ENCODE results near the gene UQCC2.

The UQCC2 gene

DNA sequence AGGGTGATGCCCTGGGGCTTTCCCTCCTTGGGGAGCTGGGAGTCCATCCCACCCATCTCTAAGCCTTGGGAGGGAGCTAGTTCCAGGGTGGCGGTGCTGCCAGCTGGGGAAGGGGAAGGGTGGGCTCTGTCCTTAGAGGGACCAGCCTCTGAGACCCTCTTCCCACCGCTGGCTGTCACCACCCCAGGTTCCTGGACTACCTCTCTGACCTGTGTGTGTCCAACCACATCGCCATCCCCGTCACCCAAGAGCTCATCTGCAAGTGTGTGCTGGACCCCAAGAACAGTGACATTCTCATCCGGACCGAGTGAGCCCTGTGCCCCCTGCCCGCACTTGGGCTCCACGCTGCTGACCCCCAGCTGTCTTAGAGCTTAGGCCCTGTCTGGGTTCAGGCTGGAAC lies 43.2 kb downstream of the UQCC2 start:
- Histone ChIP-seq H3K27ac (replicated peaks) (no peak overlapping the region), H3K4me3 (replicated peaks; ENCODE audit: insufficient read depth, low read length) (no peak overlapping the region), H3K27me3 (ENCODE audit: insufficient read depth, poor library complexity, severe bottlenecking) (no peaks in the 10 kb centered on the region)
- TF ChIP-seq SPI1 (IDR thresholded peaks at IDR 0.05; ENCODE audit: borderline replicate concordance, low read depth), result no peak
- TF ChIP-seq, protein P1, sequence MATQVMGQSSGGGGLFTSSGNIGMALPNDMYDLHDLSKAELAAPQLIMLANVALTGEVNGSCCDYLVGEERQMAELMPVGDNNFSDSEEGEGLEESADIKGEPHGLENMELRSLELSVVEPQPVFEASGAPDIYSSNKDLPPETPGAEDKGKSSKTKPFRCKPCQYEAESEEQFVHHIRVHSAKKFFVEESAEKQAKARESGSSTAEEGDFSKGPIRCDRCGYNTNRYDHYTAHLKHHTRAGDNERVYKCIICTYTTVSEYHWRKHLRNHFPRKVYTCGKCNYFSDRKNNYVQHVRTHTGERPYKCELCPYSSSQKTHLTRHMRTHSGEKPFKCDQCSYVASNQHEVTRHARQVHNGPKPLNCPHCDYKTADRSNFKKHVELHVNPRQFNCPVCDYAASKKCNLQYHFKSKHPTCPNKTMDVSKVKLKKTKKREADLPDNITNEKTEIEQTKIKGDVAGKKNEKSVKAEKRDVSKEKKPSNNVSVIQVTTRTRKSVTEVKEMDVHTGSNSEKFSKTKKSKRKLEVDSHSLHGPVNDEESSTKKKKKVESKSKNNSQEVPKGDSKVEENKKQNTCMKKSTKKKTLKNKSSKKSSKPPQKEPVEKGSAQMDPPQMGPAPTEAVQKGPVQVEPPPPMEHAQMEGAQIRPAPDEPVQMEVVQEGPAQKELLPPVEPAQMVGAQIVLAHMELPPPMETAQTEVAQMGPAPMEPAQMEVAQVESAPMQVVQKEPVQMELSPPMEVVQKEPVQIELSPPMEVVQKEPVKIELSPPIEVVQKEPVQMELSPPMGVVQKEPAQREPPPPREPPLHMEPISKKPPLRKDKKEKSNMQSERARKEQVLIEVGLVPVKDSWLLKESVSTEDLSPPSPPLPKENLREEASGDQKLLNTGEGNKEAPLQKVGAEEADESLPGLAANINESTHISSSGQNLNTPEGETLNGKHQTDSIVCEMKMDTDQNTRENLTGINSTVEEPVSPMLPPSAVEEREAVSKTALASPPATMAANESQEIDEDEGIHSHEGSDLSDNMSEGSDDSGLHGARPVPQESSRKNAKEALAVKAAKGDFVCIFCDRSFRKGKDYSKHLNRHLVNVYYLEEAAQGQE (IDR thresholded peaks at IDR 0.05; ENCODE audit: insufficient replicate concordance, low read depth), result no peak
- TF ChIP-seq, protein P2, sequence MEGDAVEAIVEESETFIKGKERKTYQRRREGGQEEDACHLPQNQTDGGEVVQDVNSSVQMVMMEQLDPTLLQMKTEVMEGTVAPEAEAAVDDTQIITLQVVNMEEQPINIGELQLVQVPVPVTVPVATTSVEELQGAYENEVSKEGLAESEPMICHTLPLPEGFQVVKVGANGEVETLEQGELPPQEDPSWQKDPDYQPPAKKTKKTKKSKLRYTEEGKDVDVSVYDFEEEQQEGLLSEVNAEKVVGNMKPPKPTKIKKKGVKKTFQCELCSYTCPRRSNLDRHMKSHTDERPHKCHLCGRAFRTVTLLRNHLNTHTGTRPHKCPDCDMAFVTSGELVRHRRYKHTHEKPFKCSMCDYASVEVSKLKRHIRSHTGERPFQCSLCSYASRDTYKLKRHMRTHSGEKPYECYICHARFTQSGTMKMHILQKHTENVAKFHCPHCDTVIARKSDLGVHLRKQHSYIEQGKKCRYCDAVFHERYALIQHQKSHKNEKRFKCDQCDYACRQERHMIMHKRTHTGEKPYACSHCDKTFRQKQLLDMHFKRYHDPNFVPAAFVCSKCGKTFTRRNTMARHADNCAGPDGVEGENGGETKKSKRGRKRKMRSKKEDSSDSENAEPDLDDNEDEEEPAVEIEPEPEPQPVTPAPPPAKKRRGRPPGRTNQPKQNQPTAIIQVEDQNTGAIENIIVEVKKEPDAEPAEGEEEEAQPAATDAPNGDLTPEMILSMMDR (IDR thresholded peaks at IDR 0.05; ENCODE audit: insufficient read depth, low read length), result no peak
- TF ChIP-seq POLR2AphosphoS5 (IDR thresholded peaks at IDR 0.05; ENCODE audit: low read depth), result no peak
- TF ChIP-seq GABPA (IDR thresholded peaks at IDR 0.05; ENCODE audit: low read depth), result no peak
- no peak for DNase-seq (ENCODE audit: low read depth in 1 of 2, low spot score in 1 of 2)

DNA sequence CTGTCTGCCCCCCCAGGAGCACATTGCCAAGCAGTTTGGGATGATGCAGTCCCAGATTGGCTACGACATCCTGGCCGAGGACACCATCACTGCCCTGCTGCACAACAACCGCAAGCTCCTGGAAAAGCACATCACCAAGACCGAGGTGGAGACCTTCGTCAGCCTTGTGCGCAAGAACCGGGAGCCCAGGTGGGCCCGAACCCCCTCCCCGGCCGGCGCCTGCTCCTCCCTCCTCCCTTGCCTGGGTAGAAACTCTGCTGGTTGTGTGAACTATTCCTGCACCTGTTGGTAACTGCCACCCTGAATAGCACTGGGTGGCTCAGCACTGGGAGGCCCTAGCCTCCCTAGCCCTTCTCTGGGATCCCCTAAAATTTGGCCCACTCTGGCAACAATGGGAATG lies 43.7 kb downstream of the UQCC2 start:
- Histone ChIP-seq H3K4me3 (replicated peaks; ENCODE audit: insufficient read depth, low read length) (no peak overlapping the region), H3K27ac (replicated peaks) (no peak overlapping the region), H3K27me3 (ENCODE audit: insufficient read depth, poor library complexity, severe bottlenecking) (no peaks in the 10 kb centered on the region)
- no peak for TF ChIP-seq POLR2AphosphoS5 (IDR thresholded peaks at IDR 0.05; ENCODE audit: low read depth)
- TF ChIP-seq SPI1 (IDR thresholded peaks at IDR 0.05; ENCODE audit: borderline replicate concordance, low read depth), result no peak
- TF ChIP-seq, protein P1 (IDR thresholded peaks at IDR 0.05; ENCODE audit: insufficient replicate concordance, low read depth), result no peak
- TF ChIP-seq, protein P2 (IDR thresholded peaks at IDR 0.05; ENCODE audit: insufficient read depth, low read length), result no peak
- no peak for TF ChIP-seq GABPA (IDR thresholded peaks at IDR 0.05; ENCODE audit: low read depth)
- DNase-seq (ENCODE audit: low read depth in 1 of 2, low spot score in 1 of 2), result no peak

DNA sequence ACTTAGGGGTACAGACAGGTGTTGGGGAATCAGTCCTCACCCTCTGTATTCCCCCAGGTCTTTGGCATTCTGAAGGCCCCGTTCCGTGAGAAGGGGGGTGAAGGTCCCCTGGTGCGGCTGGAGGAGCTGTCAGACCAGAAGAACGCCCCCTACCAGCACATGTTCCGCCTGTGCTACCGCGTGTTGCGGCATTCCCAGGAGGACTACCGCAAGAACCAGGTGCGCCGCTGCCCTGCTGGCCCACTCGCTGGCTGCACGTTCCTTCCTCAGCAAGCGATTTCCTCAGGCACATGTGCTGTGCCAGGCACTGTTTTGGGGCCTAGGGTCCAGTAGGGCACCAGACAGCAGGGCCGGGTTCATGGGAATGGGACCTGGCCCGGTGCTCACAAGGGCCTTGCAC lies 44.4 kb downstream of the UQCC2 start:
- Histone ChIP-seq H3K4me3 (replicated peaks; ENCODE audit: insufficient read depth, low read length) (no peak overlapping the region), H3K27ac (replicated peaks) (no peak overlapping the region), H3K27me3 (ENCODE audit: insufficient read depth, poor library complexity, severe bottlenecking) (no peaks in the 10 kb centered on the region)
- TF ChIP-seq SPI1 (IDR thresholded peaks at IDR 0.05; ENCODE audit: borderline replicate concordance, low read depth) (no peak), GABPA (IDR thresholded peaks at IDR 0.05; ENCODE audit: low read depth) (no peak), POLR2AphosphoS5 (IDR thresholded peaks at IDR 0.05; ENCODE audit: low read depth) (no peak)
- TF ChIP-seq, protein P2 (IDR thresholded peaks at IDR 0.05; ENCODE audit: insufficient read depth, low read length), result no peak
- TF ChIP-seq, protein P1 (IDR thresholded peaks at IDR 0.05; ENCODE audit: insufficient replicate concordance, low read depth), result no peak
- no peak for DNase-seq (ENCODE audit: low read depth in 1 of 2, low spot score in 1 of 2)

All from HL-60 (cell line).